ENCODE data around the gene VASH2.
"Not testable (repeated sequence)": the region's sequence is repeated elsewhere in the genome, so short reads cannot be mapped to it uniquely, and the experiment has no call there.

The VASH2 gene

DNA sequence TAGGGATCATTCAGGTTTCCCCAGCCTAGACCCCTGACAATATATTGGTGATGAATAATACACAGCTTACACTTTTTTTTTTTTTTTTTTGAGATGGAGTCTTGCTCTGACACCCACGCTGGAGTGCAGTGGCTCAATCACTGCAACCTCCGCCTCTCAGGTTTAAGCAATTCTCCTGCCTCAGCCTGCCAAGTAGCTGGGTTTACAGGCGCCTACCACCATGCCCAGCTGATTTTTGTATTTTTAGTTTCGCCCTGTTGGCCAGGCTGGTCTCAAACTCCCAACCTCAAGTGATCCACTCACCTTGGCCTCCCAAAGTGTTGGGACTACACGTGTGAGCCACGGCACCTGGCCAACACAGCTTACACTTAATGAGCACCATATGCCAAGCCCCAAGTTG, 7.2 kb downstream of the VASH2 start:
- DNase-seq (ENCODE audit: low spot score), result no peak

DNA sequence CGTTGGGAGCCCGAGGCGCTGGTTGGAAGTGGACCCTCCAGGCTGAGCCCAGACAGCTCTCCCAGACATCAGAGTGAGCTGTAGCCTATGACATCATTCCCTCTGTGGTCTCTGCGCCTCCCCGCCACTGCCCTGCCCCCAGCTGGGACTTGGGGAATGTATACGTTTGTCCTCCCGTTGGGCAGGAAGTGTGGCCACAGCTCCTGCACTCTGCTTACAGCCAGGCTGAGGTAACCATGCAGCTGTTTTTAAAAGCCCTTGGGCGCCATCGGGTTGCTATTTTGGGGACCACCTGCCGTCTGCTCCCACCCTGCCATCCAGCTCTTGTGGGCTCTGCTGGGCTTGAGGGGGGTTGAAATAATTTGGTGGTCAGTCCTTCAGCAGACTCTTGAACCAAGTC, 7.8 kb downstream of the VASH2 start:
- DNase-seq (ENCODE audit: low spot score), result no peak

DNA sequence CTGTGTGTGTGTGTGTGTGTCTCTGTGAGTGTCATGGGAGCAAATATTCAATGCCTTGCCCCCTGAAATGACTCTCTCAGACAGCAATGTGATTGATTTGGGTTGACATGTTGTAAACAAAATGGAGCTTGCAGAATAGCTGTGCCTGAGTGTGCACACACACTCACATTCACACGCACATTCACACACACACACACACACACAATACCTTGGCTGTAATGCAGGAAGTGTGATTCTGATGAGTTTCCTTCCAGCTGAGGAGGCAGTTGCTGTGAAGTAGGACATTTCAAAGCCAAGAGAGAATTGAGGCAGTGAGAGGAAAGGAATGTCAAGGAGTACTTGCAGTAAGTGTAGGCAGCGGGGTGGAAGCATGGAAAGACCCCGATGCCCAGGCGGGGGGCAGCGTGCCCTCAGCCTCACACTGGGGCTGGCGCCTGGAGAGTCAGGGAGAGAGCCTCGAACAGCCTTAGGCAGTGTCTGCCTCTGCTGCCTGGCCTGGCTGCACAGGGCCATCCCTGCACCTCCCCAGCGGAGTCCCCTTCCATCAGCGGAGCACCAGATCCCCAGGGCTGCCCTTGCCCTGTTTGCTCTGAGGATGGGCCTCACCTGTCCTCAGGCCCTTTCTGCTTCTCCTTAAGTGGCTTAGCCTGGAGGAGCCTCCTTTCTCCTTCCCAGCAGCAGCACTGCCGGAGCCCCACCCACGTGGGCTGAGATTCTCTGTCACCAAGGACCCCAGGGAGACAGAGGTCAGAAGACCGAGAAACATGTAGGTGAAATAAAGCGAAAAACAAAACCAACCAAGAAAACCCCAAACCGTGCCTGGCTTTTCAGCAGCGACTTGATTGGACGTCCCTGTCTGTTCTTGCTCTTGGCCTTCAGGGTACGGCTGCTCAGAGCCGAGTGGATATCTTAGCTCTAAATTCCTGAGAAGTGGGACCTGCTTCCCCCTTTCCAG, 9.2 kb downstream of the VASH2 start:
- no peak for DNase-seq (ENCODE audit: low spot score)

DNA sequence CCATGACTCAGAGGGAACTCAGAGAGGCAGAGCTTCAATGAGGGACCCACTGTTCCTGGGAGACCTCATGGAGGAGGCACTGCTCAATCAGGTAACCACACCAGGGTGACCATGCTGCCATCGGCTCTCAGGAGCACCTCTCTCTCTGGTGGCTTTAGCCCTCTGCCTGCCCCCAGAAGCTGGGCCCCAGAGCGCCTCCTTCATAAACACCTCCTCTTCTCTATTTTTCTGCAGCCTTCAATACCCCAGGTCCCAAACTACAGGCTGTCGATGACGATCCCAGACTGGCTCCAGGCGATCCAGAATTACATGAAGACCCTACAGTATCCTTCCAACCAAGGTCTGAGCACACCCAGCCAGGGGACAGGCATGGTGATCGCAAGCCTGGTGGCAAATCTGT, 10.6 kb downstream of the VASH2 start:
- DNase-seq (ENCODE audit: low spot score), result no peak

DNA sequence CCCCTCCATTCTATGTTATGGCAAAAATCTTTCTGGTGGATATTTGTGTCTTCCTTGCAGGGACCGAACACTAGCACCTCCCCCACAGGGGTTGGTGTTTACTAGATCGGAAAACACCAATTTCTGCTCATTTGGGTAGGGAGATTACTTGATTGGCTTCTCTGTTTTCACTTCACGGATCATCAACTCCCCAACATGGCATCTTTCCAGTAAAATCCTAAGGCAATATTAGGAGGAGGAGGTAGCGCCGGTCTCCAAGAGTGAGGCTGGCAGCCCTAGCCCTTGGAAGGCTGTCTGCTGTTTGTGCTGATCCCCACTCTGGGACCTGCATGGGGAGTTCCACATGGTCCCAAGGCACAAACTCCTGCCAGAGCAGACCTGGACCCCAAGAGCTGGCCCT, 12.2 kb downstream of the VASH2 start:
- DNase-seq (ENCODE audit: low spot score), result no peak

DNA sequence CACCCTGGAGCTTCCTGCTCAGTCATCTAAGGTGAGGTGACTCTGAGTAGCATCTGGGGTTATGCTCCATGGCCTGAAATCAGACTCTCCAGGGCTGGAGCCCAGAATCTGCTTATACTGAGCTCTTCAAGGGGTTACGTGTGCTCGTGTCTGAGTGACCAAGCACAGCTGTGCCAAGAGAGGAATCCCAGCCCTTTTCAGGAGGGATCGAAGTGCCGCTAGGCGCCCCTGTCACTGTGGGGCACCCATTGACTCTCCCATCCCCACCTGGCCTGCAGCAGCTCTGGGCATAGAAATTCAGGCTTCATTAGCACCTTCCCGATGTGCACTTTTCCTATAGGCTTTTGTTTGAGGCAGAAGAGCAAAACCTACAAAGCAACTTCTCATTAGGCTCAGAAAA, 13.8 kb downstream of the VASH2 start:
- no peak for DNase-seq (ENCODE audit: low spot score)

DNA sequence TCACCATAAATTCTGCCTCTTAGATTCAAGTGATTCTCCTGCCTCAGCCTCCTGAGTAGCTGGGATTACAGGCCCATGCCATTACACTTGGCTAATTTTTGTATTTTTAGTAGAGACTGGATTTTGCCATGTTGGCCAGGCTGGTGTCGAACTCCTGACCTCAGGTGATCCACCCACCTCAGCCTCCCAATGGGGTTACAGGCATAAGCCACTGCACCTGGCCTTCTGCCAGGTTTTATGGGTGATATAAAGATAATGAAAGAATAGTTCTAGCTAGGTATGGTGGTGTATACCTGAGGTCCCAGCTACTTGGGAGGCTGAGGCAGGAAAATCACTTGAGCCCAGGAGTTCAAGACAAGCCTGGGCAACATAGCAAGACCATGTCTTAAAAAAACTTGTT, 14.7 kb downstream of the VASH2 start:
- DNase-seq (ENCODE audit: low spot score), result not testable (repeated sequence)

DNA sequence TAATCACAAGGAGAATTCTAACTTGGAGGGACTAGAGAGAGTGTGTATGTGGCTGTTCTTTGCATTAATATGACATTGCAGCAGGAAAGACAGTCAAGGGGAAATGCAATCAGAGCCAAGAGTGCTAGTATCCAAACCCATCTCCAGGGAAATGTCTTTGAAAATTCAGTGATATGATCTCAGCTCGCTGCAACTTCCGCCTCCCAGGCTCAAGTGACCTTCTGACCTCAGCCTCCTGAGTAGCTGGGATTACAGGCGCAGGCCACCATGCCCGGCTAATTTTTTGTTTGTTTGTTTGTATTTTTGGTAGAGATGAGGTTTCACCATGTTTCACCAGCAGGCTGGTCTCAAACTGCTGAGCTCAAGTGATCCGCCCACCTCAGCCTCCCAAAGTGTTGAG, 16.3 kb downstream of the VASH2 start:
- DNase-seq (ENCODE audit: low spot score), result no peak

DNA sequence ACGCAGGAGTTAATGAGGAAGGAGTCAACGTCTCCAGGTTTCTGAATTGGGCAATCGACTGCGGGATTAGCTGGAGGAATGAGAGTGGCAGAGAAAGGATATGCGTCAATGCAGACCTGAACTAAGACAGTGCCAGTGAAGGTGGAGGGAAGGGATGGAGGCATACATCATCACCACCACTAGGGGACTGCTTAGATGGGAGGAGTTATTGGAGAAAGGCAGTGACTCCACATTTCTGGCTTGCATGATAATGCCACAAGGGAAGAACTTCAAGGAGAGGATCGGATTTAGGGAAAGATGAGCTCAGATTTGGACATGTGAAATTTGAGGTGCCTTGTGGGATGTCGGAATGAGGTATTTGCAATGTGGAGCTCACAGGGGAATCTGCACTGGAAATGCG, 17.5 kb downstream of the VASH2 start:
- DNase-seq (ENCODE audit: low spot score), result no peak

DNA sequence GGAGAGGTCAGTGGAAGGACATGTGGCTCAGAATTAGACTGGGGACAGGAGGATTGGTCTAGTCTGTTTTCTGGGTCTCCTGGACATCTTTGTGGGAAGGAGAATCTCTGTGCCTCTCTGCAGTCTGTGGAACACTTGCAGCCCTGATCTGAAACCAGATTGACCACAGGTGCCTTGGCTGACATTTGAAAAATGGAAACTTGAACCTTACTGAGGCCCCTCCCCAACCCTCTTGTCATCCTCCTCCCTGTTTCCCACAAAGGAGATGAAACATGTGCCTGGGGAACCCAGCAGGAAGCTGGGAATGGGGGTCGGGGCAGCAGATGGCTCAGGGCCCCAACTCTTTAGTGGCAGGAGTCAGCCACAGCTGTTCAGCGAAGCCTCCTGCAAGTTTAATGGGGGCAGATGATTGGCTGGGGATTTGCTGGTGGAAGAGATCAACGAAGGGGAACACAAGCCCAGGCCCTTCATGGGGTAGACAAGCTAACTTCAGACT, 18.1 kb downstream of the VASH2 start:
- DNase-seq (ENCODE audit: low spot score), result no peak

DNA sequence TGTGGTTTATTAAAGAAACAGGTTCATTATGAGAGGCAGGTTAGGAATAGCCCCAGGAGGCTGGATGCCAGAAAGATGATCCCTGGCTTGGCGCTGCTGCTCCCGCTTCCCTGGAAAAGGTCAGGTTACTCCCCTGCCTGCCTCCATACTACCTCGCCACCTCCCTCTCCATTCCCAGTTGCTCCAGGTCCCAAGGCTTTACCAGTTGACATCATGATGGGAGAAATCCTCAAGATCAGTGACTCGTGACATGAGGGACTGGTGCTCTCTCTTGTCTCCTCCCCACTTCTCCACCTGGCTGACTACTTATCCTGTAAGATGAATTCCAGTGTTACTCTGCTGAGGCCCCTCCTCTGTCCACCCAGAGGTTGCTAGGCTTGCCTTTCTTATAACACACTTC, 19.7 kb downstream of the VASH2 start:
- DNase-seq (ENCODE audit: low spot score), result no peak

DNA sequence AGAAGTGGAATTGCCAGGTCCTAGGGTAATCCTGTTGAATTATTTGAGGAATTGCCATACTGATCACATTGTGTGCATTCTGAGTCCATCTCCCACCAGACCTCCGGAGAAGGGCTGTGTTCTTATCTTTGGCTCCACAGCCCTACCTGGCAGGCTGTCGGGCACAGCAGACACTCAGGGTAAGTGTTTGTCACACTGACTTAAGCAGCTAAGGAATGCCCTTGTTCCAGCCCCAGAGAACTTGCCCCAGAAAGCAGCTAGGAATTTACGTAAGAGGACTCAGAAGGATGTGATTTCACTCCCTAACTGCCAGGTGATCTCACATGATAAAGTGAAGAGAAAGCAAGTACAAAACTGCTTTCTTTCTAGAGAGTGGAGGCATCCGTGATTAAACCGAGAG, 21.0 kb downstream of the VASH2 start:
- no peak for DNase-seq (ENCODE audit: low spot score)

DNA sequence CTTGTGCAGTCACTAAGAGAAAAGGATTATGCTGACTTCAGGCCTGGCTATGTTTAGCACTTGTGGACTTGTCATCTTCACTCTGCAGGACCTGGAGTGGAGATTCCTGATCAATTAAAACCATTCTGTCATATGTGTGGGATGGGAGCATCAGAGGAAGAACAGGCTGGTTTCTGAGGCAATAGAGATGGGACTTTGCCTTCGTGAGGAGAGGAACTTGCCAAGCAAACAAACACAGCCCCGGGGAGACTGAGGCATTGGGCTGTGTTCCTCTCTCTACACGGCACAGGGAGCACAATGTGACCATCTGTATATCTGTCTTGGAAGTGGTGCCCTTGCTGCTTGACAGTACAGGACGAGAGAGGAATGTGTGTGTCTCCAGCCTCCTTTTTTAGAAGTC, 23.1 kb downstream of the VASH2 start:
- no peak for DNase-seq (ENCODE audit: low spot score)

DNA sequence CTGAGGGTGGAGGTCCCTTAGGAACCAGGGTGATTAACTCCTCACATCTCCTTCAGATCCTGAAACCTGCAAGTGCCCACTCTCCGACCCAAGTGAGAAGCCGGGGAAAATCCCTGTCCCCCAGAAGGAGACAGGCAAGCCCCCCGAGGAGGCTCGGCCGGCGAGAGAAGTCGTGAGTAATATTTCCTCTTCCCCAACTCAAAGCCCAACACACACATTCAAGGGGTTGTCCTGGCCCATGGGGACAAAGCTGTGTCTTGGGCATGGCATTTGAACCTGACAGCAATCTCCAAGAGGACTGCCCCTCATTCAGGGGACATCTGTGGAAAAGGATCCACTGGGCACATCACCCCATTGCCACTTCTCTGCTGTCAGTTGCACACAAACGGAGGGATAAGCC, 23.6 kb downstream of the VASH2 start:
- DNase-seq (ENCODE audit: low spot score), result no peak

DNA sequence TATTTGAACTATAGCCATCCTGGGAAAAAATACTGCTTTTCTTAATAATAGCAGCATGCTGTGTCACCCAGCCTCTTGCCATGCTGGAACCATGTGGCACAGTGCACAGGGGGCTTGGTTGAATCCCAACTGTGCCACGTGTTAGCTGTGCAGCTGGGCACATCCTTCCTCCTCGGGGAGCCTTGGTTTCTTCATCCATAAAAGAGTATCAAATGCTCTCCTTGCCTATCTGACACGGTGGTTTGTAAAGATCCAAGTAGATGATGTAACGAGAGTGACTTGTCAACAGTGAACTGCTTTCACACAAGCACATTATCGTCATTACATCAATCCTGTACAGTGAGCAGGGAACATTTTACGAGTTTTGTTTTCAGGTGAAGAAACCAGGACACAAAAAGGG, 24.4 kb downstream of the VASH2 start:
- DNase-seq (ENCODE audit: low spot score), result no peak

DNA sequence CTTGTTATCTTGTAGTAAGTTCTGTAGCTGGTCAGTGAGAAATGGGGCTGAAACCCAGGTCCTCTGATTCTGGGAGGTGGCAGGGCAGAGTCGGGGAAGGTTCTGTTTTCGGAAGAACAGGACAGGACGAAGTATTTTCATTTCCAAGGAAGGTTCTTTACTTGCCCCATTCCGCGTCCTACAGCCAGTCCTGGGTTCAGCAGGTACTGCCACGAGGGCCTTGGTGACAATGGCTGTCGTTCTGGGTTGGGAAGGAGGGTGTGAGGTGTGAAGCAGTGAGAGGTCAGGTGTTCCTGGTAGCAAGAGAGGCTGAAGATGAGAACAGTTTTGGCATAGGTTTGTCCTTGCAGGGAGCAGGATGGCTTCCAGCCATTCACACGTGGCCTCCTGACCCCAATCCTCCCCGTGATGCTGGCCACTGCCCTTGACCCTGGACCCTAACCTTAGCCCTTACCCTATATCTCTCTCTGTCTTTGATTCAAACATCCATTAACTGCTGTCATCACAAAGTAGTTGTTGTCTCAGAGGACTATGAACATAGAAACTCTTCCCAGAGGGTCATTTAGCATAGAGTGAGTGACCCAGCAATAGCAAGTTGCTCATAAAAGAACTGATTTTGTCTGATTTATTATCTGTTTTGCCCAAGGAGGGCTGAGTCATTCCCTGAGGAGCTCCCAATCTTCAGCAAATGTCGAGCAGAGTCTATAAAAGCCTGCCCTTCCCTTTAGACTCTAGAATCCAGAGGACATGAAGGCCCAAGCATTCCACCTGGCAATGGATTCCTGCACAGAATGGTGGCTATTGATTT, 25.0 kb downstream of the VASH2 start:
- DNase-seq (ENCODE audit: low spot score), result no peak

DNA sequence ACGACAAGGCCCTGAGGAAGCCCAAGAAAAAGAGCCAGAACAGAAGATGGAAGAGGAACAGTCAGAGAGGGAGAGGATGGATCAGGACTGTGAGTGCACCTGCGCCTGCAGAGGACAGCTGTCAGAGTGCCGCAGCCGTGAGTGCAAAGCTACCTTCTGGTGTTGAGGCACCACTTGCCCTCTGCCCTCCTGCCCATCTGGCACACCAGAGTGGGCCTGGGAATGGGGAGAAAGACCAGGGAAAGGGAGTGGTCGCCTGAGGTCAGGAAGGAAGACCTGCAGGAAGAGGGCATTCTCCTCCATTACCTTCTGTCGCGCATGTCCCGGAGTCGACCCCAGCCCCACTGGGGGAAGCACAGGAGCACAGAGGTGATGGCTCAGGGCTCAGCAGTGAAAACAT, 26.2 kb downstream of the VASH2 start:
- DNase-seq (ENCODE audit: low spot score), result no peak

DNA sequence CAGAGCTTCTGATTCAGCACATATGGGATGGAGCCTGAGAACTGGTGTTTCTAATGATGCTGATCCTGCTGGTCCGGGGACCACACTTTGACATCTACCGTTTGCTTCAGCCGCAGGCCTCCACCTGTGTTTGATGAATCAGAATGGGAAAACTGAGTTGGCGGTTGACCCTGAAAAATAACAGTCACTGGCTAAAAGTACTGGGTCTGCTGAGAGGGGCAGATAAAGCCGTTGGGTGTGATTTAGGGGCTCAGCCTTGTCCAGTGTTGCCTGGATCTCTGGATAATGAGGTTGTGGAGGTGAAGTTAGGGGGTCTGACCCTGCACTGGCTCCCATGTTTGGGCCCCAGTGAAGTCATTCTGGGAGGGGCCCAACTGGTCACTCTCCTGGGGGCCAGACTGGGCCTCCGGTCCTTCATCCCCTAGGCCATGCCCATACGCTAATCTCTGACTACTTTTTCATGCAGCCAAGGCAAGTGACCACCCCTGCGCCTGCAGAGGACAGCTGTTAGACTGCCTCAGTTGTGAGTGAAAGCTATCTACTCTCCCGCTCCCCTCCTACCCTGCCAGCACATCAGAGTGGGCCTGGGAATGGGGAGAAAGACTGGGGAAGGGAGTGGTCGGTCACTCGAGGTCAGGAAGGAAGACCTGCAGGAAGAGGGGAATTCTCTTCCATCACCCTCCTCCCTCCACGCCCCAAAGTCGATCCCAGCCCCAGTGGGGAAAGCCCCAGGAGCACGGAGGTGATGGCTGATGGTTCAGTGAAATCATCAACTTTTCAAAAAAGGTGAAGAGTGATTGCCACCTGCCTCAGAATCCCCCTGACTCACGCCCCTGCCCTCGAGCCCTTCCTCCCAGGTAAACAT, 27.7 kb downstream of the VASH2 start:
- DNase-seq (ENCODE audit: low spot score), result no peak

DNA sequence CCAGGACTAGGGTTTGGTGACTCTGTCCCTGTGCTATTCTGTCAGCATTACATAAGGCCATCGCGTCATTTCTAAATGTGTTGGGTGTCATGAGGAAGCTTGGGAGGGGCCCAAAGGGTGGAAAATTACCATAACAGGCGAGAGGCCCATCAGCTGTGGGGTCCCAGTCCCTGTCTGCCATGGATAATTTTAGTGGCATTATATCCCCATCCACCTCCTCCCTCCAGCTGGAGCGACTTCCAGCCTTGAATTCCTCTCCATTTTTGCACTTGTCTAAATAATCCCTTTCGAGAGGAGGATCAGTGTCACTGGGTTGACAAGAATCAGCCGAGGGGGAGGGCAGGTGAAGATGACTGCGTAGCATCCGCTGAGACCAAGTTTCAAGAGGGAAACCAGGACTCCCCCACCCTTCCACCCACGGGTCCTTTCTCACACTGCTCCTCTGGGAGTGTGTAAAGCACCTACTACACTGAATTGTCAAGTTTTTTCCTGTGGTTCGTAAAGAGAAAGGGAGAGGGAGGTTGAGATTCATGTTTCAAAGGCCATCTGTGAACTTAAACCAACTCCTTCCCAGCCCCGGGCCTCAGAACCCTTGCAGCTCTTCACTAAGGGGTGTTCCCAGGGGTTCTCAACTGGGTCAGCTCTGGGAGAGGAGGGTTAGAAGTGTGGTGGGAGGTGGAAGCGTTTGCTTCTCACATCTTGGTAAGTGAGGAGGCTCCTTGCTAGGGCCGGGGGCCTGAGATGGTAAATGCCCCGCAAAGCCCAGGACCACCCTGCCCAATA, 29.2 kb downstream of the VASH2 start:
- no peak for DNase-seq (ENCODE audit: low spot score)

DNA sequence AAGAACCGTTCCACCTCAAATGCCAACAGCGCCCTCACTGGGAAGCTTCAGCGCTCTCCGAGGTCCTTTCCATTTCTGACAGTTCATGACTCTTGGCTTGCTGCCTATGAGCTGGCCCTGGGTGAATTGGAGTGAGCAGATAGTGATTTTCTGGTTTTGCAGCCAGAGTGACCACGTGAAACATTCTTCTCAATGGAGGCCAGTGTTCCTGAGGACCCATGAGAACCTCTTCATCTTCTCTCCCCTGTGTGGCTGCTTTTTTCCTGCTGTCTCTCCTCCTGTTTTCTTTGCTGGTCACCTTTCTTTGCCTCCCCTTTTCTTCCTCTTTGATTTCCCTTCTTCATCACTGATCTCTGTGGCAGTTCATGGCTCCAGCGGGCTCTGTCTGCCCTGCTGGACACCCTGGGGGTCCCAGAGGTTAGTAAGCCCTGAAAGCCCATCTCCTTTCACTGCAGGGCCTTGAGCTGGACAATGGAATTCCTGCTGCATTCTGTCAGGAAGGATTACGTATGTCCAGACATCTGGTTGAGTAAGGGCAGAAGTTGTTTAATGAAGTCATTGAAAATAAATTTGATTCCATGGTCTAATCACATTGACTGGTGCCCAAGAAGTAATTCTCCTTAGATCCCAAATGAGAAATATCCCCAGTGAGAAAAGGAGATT, 29.9 kb downstream of the VASH2 start:
- no peak for DNase-seq (ENCODE audit: low spot score)

DNA sequence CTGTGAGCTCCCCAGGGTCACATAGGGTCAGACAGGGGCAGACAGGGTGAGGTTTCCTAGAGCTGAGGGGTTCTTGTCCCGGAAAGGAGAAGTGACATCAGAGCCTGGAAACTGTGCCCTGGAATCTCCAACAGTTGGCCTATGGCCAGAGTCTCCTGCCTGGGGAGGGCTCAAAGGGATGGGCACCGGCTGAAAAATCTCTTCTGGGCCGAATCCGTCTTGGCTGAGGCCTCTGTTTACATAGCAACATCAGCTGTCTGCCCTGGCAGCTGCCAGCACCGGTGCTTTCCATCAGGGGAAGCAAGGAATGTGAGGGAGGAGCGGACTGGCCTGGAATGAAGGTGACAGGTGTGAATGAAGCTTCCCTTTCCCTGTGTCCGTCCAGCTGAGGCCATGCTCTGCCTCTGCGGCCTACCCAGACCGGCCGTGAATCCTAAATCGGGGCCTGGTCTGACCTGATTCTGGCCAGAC, 30.7 kb downstream of the VASH2 start:
- DNase-seq (ENCODE audit: low spot score), result no peak
